Amygdala (tissue), 56 donors: ENCODE results near the gene NFAM1.
A peak's percentile ranks its signal among the peaks of the same experiment; 100 is the strongest.

Experiments
- DNase-seq, 56 donors: peaks; one replicate each; lab custom pipeline; 2025; lab: John Stamatoyannopoulos, UW

The NFAM1 gene

GRCh38 chr22:42440728-42441127 lies 8.5 kb upstream of the NFAM1 start:
- no peak for DNase-seq

GRCh38 chr22:42439821-42440674 lies 7.8 kb upstream of the NFAM1 start:
- peak in 7 of 56 donors; percentile 14 to 51 (median 23) for DNase-seq

- no peak for DNase-seq
These were observed 6.9 kb upstream of the NFAM1 start for GRCh38 chr22:42439021-42439567.

- DNase-seq: no peak
These were observed 6.1 kb upstream of the NFAM1 start for GRCh38 chr22:42438293-42438650.

GRCh38 chr22:42437488-42438292 lies 5.5 kb upstream of the NFAM1 start:
- DNase-seq: peak in 50 of 56 donors; percentile 24 to 81 (median 56)

GRCh38 chr22:42436404-42436803 lies 4.2 kb upstream of the NFAM1 start:
- peak in 4 of 56 donors; percentile 17 to 57 (median 27) for DNase-seq

- DNase-seq: no peak
These were observed 2.7 kb upstream of the NFAM1 start for GRCh38 chr22:42434748-42435425.

- DNase-seq: peak in 12 of 56 donors; percentile 9 to 60 (median 20)
These were observed 1.8 kb upstream of the NFAM1 start for GRCh38 chr22:42433754-42434682.

- no peak for DNase-seq
These were observed 615 bp upstream of the NFAM1 start for GRCh38 chr22:42432818-42433217.

- DNase-seq: peak in 31 of 56 donors; percentile 14 to 77 (median 49)
These were observed 693 bp downstream of the NFAM1 start for GRCh38 chr22:42431401-42432019.

GRCh38 chr22:42430528-42431125 lies 1.6 kb downstream of the NFAM1 start:
- no peak for DNase-seq

- no peak for DNase-seq
These were observed 3.4 kb downstream of the NFAM1 start for GRCh38 chr22:42428760-42429159.

- DNase-seq: no peak
These were observed 4.2 kb downstream of the NFAM1 start for GRCh38 chr22:42428025-42428424.

- no peak for DNase-seq
These were observed 5.0 kb downstream of the NFAM1 start for GRCh38 chr22:42427167-42427566.

GRCh38 chr22:42425989-42426355 lies 6.2 kb downstream of the NFAM1 start:
- no peak for DNase-seq

- DNase-seq: no peak
These were observed 6.7 kb downstream of the NFAM1 start for GRCh38 chr22:42425337-42425988.

GRCh38 chr22:42419243-42419881 lies 12.8 kb downstream of the NFAM1 start:
- DNase-seq: peak in 3 of 56 donors; percentile 21 to 36 (median 30)

GRCh38 chr22:42418811-42419242 lies 13.4 kb downstream of the NFAM1 start:
- DNase-seq: peak in 1 of 56 donors; percentile 46
